Uterus (tissue), 2 donors: ENCODE data around the gene TMEM203.

Experiments
- POLR2A ChIP-seq, 2 donors: fragments of 450-650 bp; IDR thresholded peaks; one replicate each; pipeline ENCODE4 v1.6.1; 2016; ENCODE audit warnings: antibody characterized with exemption in 2 of 2, mild to moderate bottlenecking in 1 of 2, moderate library complexity in 1 of 2
- TF ChIP-seq, protein P1 (sequence below), 4 experiments: fragments of 200-600 bp in 2 of 4; fragments of 450-650 bp in 2 of 4; sonication (generic) in 2 of 4; IDR thresholded peaks; one replicate each; pipeline ENCODE4 v1.5.1; 2016 to 2019; ENCODE audit warnings: antibody characterized with exemption in 4 of 4, mild to moderate bottlenecking in 2 of 4, moderate library complexity in 1 of 4

DNA sequence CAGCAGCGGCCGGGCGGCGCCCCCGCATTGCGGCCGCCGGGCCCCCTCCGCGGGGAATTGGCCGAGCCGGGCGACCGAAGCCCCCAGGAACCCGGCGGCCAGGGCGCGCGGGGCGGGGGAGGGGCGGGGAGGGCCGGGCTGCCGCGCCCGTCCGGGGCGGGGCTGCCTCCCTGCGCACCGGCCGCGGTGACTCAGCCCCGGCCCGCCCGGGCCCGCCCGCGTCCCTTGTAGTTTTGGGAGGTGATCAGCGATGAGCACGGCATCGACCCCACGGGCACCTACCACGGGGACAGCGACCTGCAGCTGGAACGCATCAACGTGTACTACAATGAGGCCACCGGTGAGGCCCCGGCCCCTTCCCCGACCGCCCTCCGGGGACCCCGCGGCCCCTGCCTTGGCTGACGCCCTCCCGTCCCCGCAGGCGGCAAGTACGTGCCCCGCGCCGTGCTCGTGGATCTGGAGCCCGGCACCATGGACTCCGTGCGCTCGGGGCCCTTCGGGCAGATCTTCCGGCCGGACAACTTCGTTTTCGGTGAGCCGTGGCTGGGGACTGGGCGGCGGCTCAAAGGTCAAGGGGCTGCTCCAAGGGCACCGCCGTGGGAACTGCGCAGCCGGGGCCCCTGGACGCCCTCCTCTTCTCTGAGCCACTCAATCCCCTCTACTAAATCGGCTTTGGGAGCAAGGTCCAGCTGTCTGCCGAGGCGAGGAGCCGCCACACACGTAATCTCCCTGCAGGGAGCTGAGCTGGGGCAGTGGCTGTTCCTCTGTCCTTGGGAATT is 36.2 kb upstream of the TMEM203 start:
- TF ChIP-seq, protein P1, sequence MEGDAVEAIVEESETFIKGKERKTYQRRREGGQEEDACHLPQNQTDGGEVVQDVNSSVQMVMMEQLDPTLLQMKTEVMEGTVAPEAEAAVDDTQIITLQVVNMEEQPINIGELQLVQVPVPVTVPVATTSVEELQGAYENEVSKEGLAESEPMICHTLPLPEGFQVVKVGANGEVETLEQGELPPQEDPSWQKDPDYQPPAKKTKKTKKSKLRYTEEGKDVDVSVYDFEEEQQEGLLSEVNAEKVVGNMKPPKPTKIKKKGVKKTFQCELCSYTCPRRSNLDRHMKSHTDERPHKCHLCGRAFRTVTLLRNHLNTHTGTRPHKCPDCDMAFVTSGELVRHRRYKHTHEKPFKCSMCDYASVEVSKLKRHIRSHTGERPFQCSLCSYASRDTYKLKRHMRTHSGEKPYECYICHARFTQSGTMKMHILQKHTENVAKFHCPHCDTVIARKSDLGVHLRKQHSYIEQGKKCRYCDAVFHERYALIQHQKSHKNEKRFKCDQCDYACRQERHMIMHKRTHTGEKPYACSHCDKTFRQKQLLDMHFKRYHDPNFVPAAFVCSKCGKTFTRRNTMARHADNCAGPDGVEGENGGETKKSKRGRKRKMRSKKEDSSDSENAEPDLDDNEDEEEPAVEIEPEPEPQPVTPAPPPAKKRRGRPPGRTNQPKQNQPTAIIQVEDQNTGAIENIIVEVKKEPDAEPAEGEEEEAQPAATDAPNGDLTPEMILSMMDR (IDR thresholded peaks at IDR 0.05): no peak
- no peak for TF ChIP-seq POLR2A (IDR thresholded peaks at IDR 0.05)
